ENCODE results near the gene ST6GALNAC2. TPM values are rescaled to one million over a fixed set of nuclear protein-coding genes. Genes with fewer than 3 reads are reported as not detected.
"Not testable (repeated sequence)": the region's sequence is repeated elsewhere in the genome, so short reads cannot be mapped to it uniquely, and the experiment has no call there.

Gene ST6GALNAC2
- total and polyA plus RNA-seq, 4 experiments from 2014 or later, result 0.95 to 3.6 (median 2.9) TPM

DNA sequence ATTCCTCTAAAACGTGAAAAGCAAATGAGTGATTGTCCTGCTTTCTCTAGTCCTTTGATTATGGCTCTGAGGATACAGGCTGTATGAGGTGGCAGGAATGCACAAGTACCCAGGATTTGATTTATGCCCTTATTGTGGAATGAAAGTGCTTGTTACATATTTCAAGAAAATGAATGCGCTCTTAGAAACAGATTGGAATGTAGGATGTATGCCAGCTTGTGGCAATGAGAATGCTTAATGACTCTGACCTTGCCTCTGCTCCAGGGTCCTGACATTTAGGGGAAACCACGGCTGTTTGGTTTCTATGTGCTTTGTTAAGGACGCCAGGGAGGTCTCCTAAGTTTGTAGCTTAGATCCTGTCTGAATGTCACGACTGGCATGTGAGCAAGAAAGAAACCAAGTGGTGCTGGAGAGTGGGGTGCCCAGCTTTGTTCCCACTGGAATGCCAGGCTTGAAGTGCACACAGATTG, 23.8 kb downstream of the ST6GALNAC2 start:
- Histone ChIP-seq H3K36me3 (ENCODE audit: insufficient read depth, low read length) (peaks cover 22% of the 10 kb centered on the region), H3K9me3 (ENCODE audit: control insufficient read depth in 1 of 2, low read length in 2 of 2) (no peaks in the 10 kb centered on the region), H3K4me3 (ENCODE audit: low read length in 2 of 2) (no peak overlapping the region), H3K27me3 (ENCODE audit: insufficient read depth, low read length) (no peaks in the 10 kb centered on the region), H3K27ac (ENCODE audit: low read depth, low read length) (peak overlapping the region; percentile 71), H3K4me1 (ENCODE audit: insufficient read depth, low read length) (peaks cover 55% of the 10 kb centered on the region)
- Mint-ChIP-seq H3K36me3 (peaks cover 42 to 79% of the 10 kb centered on the region in 2 donors), H3K27me3 (no peaks in the 10 kb centered on the region), H3K4me3 (peak overlapping the region; percentile 74 to 98 (median 81)), H3K9me3 (no peaks in the 10 kb centered on the region), H3K4me1 (peaks cover 42 to 86% (median 61%) of the 10 kb centered on the region in 4 donors), H3K27ac (peak overlapping the region; percentile 90 to 100 (median 94))
- ChIA-PET POLR2A (ENCODE audit: partially characterized antibody) (interaction anchor here (0.7 to 7.2 kb wide), 12 partner anchors 9 to 165 kb away, joined by 3 to 76 read pairs (median 4); partner anchors contain the start of genes JMJD6, METTL23 and ST6GALNAC2), CTCF (ENCODE audit: partially characterized antibody) (interaction anchor here (0.9 to 7.9 kb wide), 6 partner anchors 16 to 120 kb away, joined by 3 to 77 read pairs (median 20); partner anchors contain the start of genes AANAT and ST6GALNAC2)
- DNase-seq, result no peak
- intact Hi-C loops (cut with micrococcal nuclease), result no loop called here

DNA sequence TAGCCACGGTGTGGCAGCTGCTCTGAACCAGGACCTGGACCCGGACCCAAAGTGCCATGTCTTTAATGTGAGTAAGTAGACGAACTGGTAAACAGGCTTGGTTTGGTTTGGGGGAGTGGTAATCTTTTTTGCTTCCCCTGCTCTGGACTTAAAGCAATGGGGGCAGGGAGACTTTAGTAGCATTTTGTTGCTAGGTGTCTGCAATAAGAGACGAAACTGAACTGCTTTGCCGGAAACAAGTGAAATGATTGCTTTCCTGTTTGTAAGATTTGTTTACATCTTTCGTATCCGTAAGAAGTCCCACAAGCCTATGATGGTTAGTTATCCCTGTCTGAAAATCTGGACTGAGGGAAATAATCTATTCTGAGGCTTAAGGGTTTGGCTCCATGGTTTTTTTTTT, 24.3 kb downstream of the ST6GALNAC2 start:
- POLR2A ChIA-PET (ENCODE audit: partially characterized antibody), result interaction anchor here (0.6 to 7.2 kb wide), 14 partner anchors 10 to 176 kb away, joined by 3 to 76 read pairs (median 4); partner anchors contain the start of genes JMJD6, METTL23, MFSD11 and SRSF2
- Histone ChIP-seq H3K4me1 (ENCODE audit: insufficient read depth, low read length) (peaks cover 60% of the 10 kb centered on the region), H3K36me3 (ENCODE audit: insufficient read depth, low read length) (peaks cover 22% of the 10 kb centered on the region), H3K27me3 (ENCODE audit: insufficient read depth, low read length) (no peaks in the 10 kb centered on the region), H3K27ac (ENCODE audit: low read depth, low read length) (peak overlapping the region; percentile 71), H3K4me3 (ENCODE audit: low read length in 2 of 2) (no peak overlapping the region), H3K9me3 (ENCODE audit: control insufficient read depth in 1 of 2, low read length in 2 of 2) (no peaks in the 10 kb centered on the region)
- intact Hi-C loops (cut with micrococcal nuclease), result no loop called here
- peak overlapping the region; percentile 90 to 100 (median 94) for H3K27ac Mint-ChIP-seq
- peaks cover 46 to 87% (median 63%) of the 10 kb centered on the region in 4 donors for H3K4me1 Mint-ChIP-seq
- CTCF ChIA-PET (ENCODE audit: partially characterized antibody), result interaction anchor here (0.6 to 7.9 kb wide), 7 partner anchors 11 to 120 kb away, joined by 3 to 77 read pairs (median 7); partner anchors contain the start of gene ST6GALNAC2
- peaks cover 42 to 77% of the 10 kb centered on the region in 2 donors for H3K36me3 Mint-ChIP-seq
- no peaks in the 10 kb centered on the region for H3K27me3 Mint-ChIP-seq
- no peaks in the 10 kb centered on the region for H3K9me3 Mint-ChIP-seq
- peak; percentile 64 to 81 (median 73) for DNase-seq
- peak overlapping the region; percentile 74 to 98 (median 81) for H3K4me3 Mint-ChIP-seq

DNA sequence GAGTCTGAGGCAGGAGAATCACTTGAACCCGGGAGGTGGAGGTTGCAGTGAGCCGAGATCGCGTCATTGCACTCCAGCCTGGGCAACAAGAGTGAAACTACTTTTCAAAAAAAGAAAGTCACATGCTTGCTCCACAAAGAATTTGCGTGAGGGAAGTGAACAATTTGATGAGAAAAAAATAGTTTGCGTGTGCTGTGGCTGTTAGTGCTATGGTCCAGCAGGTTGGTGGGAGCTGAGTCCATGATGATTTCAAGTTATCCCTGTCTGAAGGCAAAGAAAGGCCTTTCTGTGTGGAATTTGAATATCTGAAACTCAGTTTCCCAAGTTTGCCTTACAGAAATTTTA, 24.8 kb downstream of the ST6GALNAC2 start:
- Histone ChIP-seq H3K4me3 (ENCODE audit: low read length in 2 of 2) (no peak overlapping the region), H3K27me3 (ENCODE audit: insufficient read depth, low read length) (no peaks in the 10 kb centered on the region), H3K9me3 (ENCODE audit: control insufficient read depth in 1 of 2, low read length in 2 of 2) (no peaks in the 10 kb centered on the region), H3K36me3 (ENCODE audit: insufficient read depth, low read length) (peaks cover 18% of the 10 kb centered on the region), H3K27ac (ENCODE audit: low read depth, low read length) (peak overlapping the region; percentile 71), H3K4me1 (ENCODE audit: insufficient read depth, low read length) (peaks cover 61% of the 10 kb centered on the region)
- intact Hi-C loops (cut with micrococcal nuclease), result no loop called here
- H3K4me1 Mint-ChIP-seq, result peaks cover 44 to 85% (median 61%) of the 10 kb centered on the region in 4 donors
- peaks cover 37 to 72% of the 10 kb centered on the region in 2 donors for H3K36me3 Mint-ChIP-seq
- no peaks in the 10 kb centered on the region for H3K27me3 Mint-ChIP-seq
- no peaks in the 10 kb centered on the region for H3K9me3 Mint-ChIP-seq
- CTCF ChIA-PET (ENCODE audit: partially characterized antibody), result interaction anchor here (0.6 to 7.9 kb wide), 12 partner anchors 11 to 153 kb away, joined by 3 to 113 read pairs (median 9); partner anchors contain the start of genes AANAT, RHBDF2 and ST6GALNAC2
- POLR2A ChIA-PET (ENCODE audit: partially characterized antibody), result interaction anchor here (0.6 to 7.2 kb wide), 13 partner anchors 10 to 176 kb away, joined by 3 to 76 read pairs (median 5); partner anchors contain the start of genes JMJD6, METTL23, MFSD11 and SRSF2
- DNase-seq, result peak in 3 of 5 donors; percentile 30 to 45 (median 40)
- H3K4me3 Mint-ChIP-seq, result peak overlapping the region; percentile 74 to 98 (median 81)
- peak overlapping the region; percentile 90 to 100 (median 94) for H3K27ac Mint-ChIP-seq

DNA sequence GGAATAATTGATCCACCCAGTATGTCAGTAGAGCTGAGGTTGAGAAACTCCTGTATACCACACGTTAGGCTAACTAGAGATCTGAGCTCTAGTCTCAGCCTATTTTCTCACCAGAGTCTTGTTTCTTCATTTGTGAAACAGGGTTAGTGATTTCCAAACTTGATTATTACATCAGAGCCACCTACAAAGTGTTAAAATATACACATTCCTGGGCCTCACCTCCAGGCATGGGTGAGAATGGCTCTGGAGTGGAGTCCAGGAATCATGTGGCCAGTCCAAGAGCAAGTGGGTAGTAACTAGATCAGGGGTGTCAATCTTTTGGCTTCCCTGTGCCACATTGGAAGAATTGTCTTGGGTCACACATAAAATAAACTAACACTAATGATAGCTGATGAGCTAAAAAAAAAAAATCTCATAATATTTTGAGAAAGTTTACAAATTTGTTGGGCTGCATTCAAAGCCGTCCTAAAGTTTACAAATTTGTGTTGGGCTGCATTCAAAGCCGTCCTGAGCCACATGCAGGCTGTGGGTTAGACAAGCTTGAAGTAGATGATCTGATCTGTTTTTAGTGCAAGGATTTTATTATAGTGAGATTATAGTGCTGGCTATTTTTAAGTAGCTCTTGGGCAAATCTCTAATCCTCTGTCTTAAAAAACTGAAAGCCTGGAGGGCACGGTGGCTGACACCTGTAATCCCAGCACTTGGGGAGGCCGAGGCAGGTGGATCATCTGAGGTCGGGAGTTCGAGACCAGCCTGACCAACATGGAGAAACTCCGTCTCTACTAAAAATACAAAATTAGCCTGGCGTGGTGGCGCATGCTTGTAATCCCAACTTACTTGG, 25.4 kb downstream of the ST6GALNAC2 start:
- ChIA-PET POLR2A (ENCODE audit: partially characterized antibody) (interaction anchor here (0.6 to 7.2 kb wide), 12 partner anchors 17 to 780 kb away, joined by 3 to 76 read pairs (median 4); partner anchors contain the start of genes JMJD6, METTL23, MFSD11 and SRSF2), CTCF (ENCODE audit: partially characterized antibody) (interaction anchor here (0.5 to 7.9 kb wide), 12 partner anchors 14 to 244 kb away, joined by 3 to 113 read pairs (median 9); partner anchors contain the start of genes AANAT, RHBDF2 and ST6GALNAC2)
- peaks cover 40 to 83% (median 56%) of the 10 kb centered on the region in 4 donors for H3K4me1 Mint-ChIP-seq
- Histone ChIP-seq H3K27me3 (ENCODE audit: insufficient read depth, low read length) (no peaks in the 10 kb centered on the region), H3K9me3 (ENCODE audit: control insufficient read depth in 1 of 2, low read length in 2 of 2) (no peaks in the 10 kb centered on the region), H3K36me3 (ENCODE audit: insufficient read depth, low read length) (peaks cover 12% of the 10 kb centered on the region), H3K4me3 (ENCODE audit: low read length in 2 of 2) (no peak overlapping the region), H3K4me1 (ENCODE audit: insufficient read depth, low read length) (peaks cover 65% of the 10 kb centered on the region), H3K27ac (ENCODE audit: low read depth, low read length) (peak overlapping the region; percentile 71)
- H3K27ac Mint-ChIP-seq, result peak overlapping the region; percentile 90 to 100 (median 94)
- H3K4me3 Mint-ChIP-seq, result peak overlapping the region; percentile 74 to 98 (median 81)
- H3K9me3 Mint-ChIP-seq, result no peaks in the 10 kb centered on the region
- no peak for DNase-seq
- no peaks in the 10 kb centered on the region for H3K27me3 Mint-ChIP-seq
- intact Hi-C loops (cut with micrococcal nuclease), result no loop called here
- H3K36me3 Mint-ChIP-seq, result peaks cover 31 to 66% of the 10 kb centered on the region in 2 donors

DNA sequence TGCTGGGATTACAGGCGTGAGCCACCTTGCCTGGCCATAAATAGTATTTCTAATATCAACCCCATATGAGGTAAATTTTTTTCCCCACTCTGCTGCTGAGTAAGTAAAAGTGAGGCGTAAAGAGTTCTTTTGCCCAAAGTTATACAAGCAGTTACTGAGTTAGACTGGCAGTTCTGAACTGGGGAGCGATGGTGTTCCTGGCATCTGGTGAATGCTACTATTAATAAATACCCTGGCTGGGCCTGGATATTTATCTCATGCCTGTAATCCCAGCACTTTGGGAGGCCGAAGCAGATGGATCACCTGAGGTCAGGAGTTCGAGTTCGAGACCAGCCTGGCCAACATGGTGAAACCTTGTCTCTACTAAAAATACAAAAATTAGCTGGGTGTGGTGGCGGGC, 26.2 kb downstream of the ST6GALNAC2 start:
- ChIA-PET CTCF (ENCODE audit: partially characterized antibody) (interaction anchor here (1.2 to 7.9 kb wide), 13 partner anchors 14 to 155 kb away, joined by 3 to 113 read pairs (median 8); partner anchors contain the start of genes RHBDF2 and ST6GALNAC2), POLR2A (ENCODE audit: partially characterized antibody) (interaction anchor here (0.6 to 7.2 kb wide), 8 partner anchors 16 to 112 kb away, joined by 3 to 76 read pairs (median 8); partner anchors contain the start of genes ST6GALNAC1 and ST6GALNAC2)
- not testable (repeated sequence) for H3K36me3 ChIP-seq (ENCODE audit: insufficient read depth, low read length); DNase-seq; H3K27me3 Mint-ChIP-seq; H3K27me3 ChIP-seq (ENCODE audit: insufficient read depth, low read length); H3K9me3 Mint-ChIP-seq; H3K9me3 ChIP-seq (ENCODE audit: control insufficient read depth in 1 of 2, low read length in 2 of 2)
- Histone ChIP-seq H3K4me1 (ENCODE audit: insufficient read depth, low read length) (peaks cover 65% of the 10 kb centered on the region), H3K27ac (ENCODE audit: low read depth, low read length) (peak overlapping the region; percentile 94), H3K4me3 (ENCODE audit: low read length in 2 of 2) (peak overlapping the region in 1 of 2 donors; percentile 99)
- H3K4me3 Mint-ChIP-seq, result peak overlapping the region; percentile 94 to 99 (median 98)
- H3K27ac Mint-ChIP-seq, result peak overlapping the region; percentile 31 to 100 (median 99)
- H3K4me1 Mint-ChIP-seq, result peaks cover 42 to 81% (median 58%) of the 10 kb centered on the region in 4 donors
- peaks cover 24 to 58% of the 10 kb centered on the region in 2 donors for H3K36me3 Mint-ChIP-seq
- intact Hi-C loops (cut with micrococcal nuclease), result loop anchor here (2.0 to 5.0 kb wide), 2 partner anchors 27 to 168 kb away; partner anchors contain the start of genes JMJD6 and METTL23

DNA sequence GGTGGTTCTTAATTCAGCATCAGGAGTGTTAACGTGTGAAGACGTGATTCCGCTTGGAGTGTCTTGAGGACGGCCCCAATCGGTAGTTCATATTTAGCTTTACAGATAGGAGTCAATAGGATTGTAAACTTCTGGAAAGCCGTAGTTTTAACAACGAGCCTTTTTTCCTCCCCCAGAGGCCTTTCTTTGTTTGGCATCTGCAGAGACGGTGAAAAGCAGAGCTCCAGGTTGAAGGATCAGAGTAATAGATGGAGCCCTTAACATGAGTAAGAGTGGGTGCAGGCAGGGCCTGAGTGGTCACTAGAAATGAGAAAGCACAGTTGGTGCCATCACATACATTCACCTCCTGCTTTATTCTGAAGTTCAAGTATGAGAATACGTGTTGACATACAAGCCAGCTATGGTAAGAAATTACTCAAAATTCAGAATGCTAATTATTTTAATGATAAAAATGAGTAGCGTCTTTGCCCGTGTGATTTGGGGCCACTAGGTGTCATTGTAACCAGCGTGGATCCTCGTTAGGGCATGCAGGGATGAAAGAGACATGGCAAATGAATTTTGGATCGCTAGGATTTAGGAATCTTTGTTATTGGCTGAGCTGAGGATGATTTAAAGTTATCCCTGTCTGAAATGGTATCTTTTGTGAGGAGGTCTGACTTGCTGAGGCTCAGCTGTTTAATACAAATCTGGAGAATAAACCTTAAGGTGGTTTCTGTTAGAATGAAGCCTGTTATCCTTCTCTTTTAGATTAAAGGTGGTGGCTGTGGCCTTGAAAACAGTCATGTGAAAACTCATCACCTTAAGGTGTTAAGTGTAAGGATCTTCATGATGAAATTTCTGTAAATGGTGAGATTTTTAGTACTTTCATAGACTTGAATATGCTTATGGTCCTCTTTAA, 27.2 kb downstream of the ST6GALNAC2 start:
- Mint-ChIP-seq H3K27me3 (no peaks in the 10 kb centered on the region), H3K4me3 (peak overlapping the region; percentile 94 to 99 (median 98)), H3K27ac (peak overlapping the region; percentile 99 to 100 (median 99)), H3K9me3 (no peaks in the 10 kb centered on the region), H3K4me1 (peaks cover 41 to 83% (median 58%) of the 10 kb centered on the region in 4 donors), H3K36me3 (peaks cover 21 to 56% of the 10 kb centered on the region in 2 donors)
- DNase-seq, result peak in 2 of 5 donors; percentile 25
- ChIA-PET POLR2A (ENCODE audit: partially characterized antibody) (interaction anchor here (0.7 to 7.2 kb wide), 30 partner anchors 8 to 179 kb away, joined by 3 to 76 read pairs (median 7); partner anchors contain the start of genes JMJD6, METTL23, MFSD11 and SRSF2), CTCF (ENCODE audit: partially characterized antibody) (interaction anchor here (0.6 to 7.9 kb wide), 36 partner anchors 8 to 161 kb away, joined by 3 to 113 read pairs (median 5); partner anchors contain the start of genes RHBDF2 and ST6GALNAC2)
- no peaks in the 10 kb centered on the region for H3K9me3 ChIP-seq (ENCODE audit: control insufficient read depth in 1 of 2, low read length in 2 of 2)
- H3K4me1 ChIP-seq (ENCODE audit: insufficient read depth, low read length), result peaks cover 65% of the 10 kb centered on the region
- intact Hi-C loops (cut with micrococcal nuclease), result loop anchor here (1.0 to 5.0 kb wide), 4 partner anchors 28 to 169 kb away; partner anchors contain the start of genes JMJD6 and METTL23
- H3K4me3 ChIP-seq (ENCODE audit: low read length in 2 of 2), result peak overlapping the region; percentile 87 to 99
- H3K36me3 ChIP-seq (ENCODE audit: insufficient read depth, low read length), result peaks cover 5% of the 10 kb centered on the region
- H3K27me3 ChIP-seq (ENCODE audit: insufficient read depth, low read length), result no peaks in the 10 kb centered on the region
- peak overlapping the region; percentile 94 for H3K27ac ChIP-seq (ENCODE audit: low read depth, low read length)
